MM.1S (cell line): Measurements from ENCODE around the gene BRWD1.

Source experiments
- CTCF ChIP-seq: fragments of 300-600 bp; sonication (generic); IDR thresholded peaks from 2 replicates; pipeline ENCODE4 v1.5.1; 2016; ENCODE audit warnings: antibody characterized with exemption, low read length, mixed read lengths
- EZH2 ChIP-seq: fragments of 300-600 bp; sonication (generic); optimal IDR thresholded peaks from 2 replicates; pipeline ENCODE3; 2017; ENCODE audit warnings: low read depth, mild to moderate bottlenecking, antibody characterized with exemption, low read length, mixed read lengths
- EZH2phosphoT487 ChIP-seq: fragments of 300-600 bp; sonication (generic); IDR thresholded peaks from 2 replicates; pipeline ENCODE4 v1.6.1; 2018; ENCODE audit warnings: antibody characterized with exemption, low read length

GRCh38 chr21:39149882-39150281, 163.6 kb downstream of the BRWD1 start:
- no peak for TF ChIP-seq CTCF
- no peak for TF ChIP-seq EZH2
- TF ChIP-seq EZH2phosphoT487 = no peak
